Gastroesophageal sphincter (tissue), 3 donors: Measurements from ENCODE around the gene MCRIP2.

ENCODE experiments used
- CTCF ChIP-seq, 4 experiments: fragments of 200-600 bp in 2 of 4; fragments of 450-650 bp in 2 of 4; sonication (generic) in 1 of 4; IDR thresholded peaks; one replicate each; pipeline ENCODE4 v1.5.1; 2017 to 2019; ENCODE audit warnings: antibody characterized with exemption in 4 of 4, mild to moderate bottlenecking in 2 of 4, moderate library complexity in 2 of 4
- EP300 ChIP-seq: sonication (generic); formaldehyde crosslinking; IDR thresholded peaks from one replicate; pipeline ENCODE4 v1.6.1; 2017; ENCODE audit warnings: antibody characterized with exemption, mild to moderate bottlenecking
- POLR2AphosphoS5 ChIP-seq: sonication (generic); formaldehyde crosslinking; IDR thresholded peaks from one replicate; pipeline ENCODE4 v1.6.1; 2017; ENCODE audit warnings: antibody characterized with exemption

DNA sequence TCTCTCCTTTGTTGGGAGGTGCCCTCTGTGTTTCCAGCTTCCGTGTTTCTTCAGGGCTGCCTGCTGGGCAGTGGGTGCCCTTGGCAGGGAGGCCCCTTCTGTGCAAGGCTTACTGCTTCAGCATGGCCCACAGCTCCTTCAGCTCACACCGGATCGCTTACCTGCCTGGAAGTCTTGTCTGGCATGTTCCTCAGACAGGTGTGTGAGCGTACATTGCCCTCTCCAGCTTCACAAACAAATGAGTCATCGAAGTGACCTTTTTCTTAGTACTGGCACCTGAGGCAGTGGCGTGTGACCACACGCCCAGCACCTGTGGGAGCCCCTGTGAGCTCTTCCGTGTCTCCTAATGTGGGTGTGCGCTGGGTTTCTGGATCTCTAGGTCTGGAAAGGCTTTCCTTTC is 48.2 kb upstream of the MCRIP2 start:
- TF ChIP-seq CTCF (IDR thresholded peaks at IDR 0.05) (no peak), EP300 (no peak), POLR2AphosphoS5 (no peak)
